Nucleus accumbens (tissue), 56 donors: Measurements from ENCODE around the gene NHERF1.
A peak's percentile ranks its signal among the peaks of the same experiment; 100 is the strongest.

ENCODE experiments used
- DNase-seq, 56 donors: peaks; one replicate each; lab custom pipeline; 2025; lab: John Stamatoyannopoulos, UW

Gene NHERF1

GRCh38 chr17:74764751-74765286, 16.4 kb downstream of the NHERF1 start:
- no peak for DNase-seq

GRCh38 chr17:74766413-74766812, 18.0 kb downstream of the NHERF1 start:
- no peak for DNase-seq

- peak; percentile 31 to 97 (median 87) for DNase-seq
Observed at GRCh38 chr17:74767111-74767516, 18.7 kb downstream of the NHERF1 start.

- DNase-seq = peak in 42 of 56 donors; percentile 20 to 76 (median 52)
Observed at GRCh38 chr17:74768069-74768762, 19.8 kb downstream of the NHERF1 start.

GRCh38 chr17:74768763-74769114, 20.3 kb downstream of the NHERF1 start:
- no peak for DNase-seq

GRCh38 chr17:74769266-74769855, 20.9 kb downstream of the NHERF1 start:
- DNase-seq = no peak

- no peak for DNase-seq
Observed at GRCh38 chr17:74769856-74770497, 21.5 kb downstream of the NHERF1 start.

- DNase-seq = peak in 32 of 56 donors; percentile 12 to 78 (median 37)
Observed at GRCh38 chr17:74770498-74771318, 22.3 kb downstream of the NHERF1 start.

GRCh38 chr17:74771319-74771914, 23.0 kb downstream of the NHERF1 start:
- no peak for DNase-seq

GRCh38 chr17:74772053-74772452, 23.6 kb downstream of the NHERF1 start:
- no peak for DNase-seq

- DNase-seq = no peak
Observed at GRCh38 chr17:74773414-74773813, 25.0 kb downstream of the NHERF1 start.

GRCh38 chr17:74773871-74774286, 25.5 kb downstream of the NHERF1 start:
- no peak for DNase-seq

- no peak for DNase-seq
Observed at GRCh38 chr17:74775409-74776043, 27.1 kb downstream of the NHERF1 start.

GRCh38 chr17:74776044-74776962, 27.9 kb downstream of the NHERF1 start, which contains the start of gene NAT9:
Gene NAT9 (minus strand): TSS chr17:74776345. CDS start chr17:74775698, 647 bp downstream.
- DNase-seq = peak in 54 of 56 donors; percentile 69 to 98 (median 92)

GRCh38 chr17:74776990-74777389, 28.6 kb downstream of the NHERF1 start:
- no peak for DNase-seq

- no peak for DNase-seq
Observed at GRCh38 chr17:74777901-74778515, 29.6 kb downstream of the NHERF1 start.

GRCh38 chr17:74778960-74779359, 30.5 kb downstream of the NHERF1 start:
- no peak for DNase-seq

- DNase-seq = no peak
Observed at GRCh38 chr17:74779501-74779900, 31.1 kb downstream of the NHERF1 start.
